Measurements from ENCODE around the gene RBBP8NL.

DNA sequence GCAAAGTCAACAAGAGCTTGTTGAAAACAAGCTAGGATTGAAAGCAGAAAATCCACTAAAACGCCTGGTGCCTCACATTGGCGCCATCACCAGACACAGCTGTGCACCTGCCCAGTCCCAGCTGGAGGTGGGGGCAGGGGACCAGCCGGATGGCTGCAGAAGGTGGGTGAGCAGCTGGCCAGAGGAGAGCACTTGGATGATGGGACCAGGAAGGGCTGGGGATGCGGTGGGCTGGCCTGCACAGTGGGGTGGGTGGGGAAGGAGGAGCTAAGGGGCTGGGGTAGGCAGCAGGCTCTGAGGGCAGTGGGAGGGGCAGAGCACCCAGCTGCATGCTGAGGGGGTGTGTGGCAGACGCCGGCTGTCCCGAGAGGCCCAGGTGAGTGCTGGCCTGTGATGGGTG is 27.3 kb downstream of the RBBP8NL start:
- TF ChIP-seq ZNF114 (CRISPR knock-in tag; IDR thresholded peaks at IDR 0.05) = no peak
- TF ChIP-seq, protein P1, sequence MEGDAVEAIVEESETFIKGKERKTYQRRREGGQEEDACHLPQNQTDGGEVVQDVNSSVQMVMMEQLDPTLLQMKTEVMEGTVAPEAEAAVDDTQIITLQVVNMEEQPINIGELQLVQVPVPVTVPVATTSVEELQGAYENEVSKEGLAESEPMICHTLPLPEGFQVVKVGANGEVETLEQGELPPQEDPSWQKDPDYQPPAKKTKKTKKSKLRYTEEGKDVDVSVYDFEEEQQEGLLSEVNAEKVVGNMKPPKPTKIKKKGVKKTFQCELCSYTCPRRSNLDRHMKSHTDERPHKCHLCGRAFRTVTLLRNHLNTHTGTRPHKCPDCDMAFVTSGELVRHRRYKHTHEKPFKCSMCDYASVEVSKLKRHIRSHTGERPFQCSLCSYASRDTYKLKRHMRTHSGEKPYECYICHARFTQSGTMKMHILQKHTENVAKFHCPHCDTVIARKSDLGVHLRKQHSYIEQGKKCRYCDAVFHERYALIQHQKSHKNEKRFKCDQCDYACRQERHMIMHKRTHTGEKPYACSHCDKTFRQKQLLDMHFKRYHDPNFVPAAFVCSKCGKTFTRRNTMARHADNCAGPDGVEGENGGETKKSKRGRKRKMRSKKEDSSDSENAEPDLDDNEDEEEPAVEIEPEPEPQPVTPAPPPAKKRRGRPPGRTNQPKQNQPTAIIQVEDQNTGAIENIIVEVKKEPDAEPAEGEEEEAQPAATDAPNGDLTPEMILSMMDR (conservative IDR thresholded peaks at IDR 0.05; ENCODE audit: low read depth in 2 of 2) = no peak
- no peak for TF ChIP-seq POLR2AphosphoS5 (IDR thresholded peaks at IDR 0.05; ENCODE audit: low read depth)
- TF ChIP-seq EZH2phosphoT487 (IDR thresholded peaks at IDR 0.05; ENCODE audit: unreplicated experiment) = no peak
- TF ChIP-seq, protein P2, sequence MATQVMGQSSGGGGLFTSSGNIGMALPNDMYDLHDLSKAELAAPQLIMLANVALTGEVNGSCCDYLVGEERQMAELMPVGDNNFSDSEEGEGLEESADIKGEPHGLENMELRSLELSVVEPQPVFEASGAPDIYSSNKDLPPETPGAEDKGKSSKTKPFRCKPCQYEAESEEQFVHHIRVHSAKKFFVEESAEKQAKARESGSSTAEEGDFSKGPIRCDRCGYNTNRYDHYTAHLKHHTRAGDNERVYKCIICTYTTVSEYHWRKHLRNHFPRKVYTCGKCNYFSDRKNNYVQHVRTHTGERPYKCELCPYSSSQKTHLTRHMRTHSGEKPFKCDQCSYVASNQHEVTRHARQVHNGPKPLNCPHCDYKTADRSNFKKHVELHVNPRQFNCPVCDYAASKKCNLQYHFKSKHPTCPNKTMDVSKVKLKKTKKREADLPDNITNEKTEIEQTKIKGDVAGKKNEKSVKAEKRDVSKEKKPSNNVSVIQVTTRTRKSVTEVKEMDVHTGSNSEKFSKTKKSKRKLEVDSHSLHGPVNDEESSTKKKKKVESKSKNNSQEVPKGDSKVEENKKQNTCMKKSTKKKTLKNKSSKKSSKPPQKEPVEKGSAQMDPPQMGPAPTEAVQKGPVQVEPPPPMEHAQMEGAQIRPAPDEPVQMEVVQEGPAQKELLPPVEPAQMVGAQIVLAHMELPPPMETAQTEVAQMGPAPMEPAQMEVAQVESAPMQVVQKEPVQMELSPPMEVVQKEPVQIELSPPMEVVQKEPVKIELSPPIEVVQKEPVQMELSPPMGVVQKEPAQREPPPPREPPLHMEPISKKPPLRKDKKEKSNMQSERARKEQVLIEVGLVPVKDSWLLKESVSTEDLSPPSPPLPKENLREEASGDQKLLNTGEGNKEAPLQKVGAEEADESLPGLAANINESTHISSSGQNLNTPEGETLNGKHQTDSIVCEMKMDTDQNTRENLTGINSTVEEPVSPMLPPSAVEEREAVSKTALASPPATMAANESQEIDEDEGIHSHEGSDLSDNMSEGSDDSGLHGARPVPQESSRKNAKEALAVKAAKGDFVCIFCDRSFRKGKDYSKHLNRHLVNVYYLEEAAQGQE (IDR thresholded peaks at IDR 0.05; ENCODE audit: unreplicated experiment) = no peak

Measured in GM23338 (cell line).